Heart left ventricle (tissue), 13 donors: ENCODE data around the gene PKN3.

Source experiments
- CTCF ChIP-seq, 12 donors: fragments of 200-600 bp; sonication (generic) in 4 of 12; IDR thresholded peaks; one replicate each; pipeline versions ENCODE4 v1.5.0 to v1.8.0; 2018 to 2022; ENCODE audit warnings: antibody characterized with exemption in 12 of 12, mild to moderate bottlenecking in 5 of 12
- POLR2A ChIP-seq, 2 donors: fragments of 450-650 bp; IDR thresholded peaks; one replicate each; pipeline ENCODE4 v1.6.1; 2017; ENCODE audit warnings: antibody characterized with exemption in 2 of 2, mild to moderate bottlenecking in 2 of 2, moderate library complexity in 2 of 2
- donor health status: ischemic (EF 13 %, LVEDD 7.1; RV severe dilation, severe dysfunction).
- donor health status: DM: no; HTN: yes; CAD: no.
- donor health status: DM: no; HTN: no; CAD: no.
- donor health status: ischemic (EF 25% LVEDD 6.9; RV normal size, moderate dysfunction).
- donor health status: ischemic (EF 25% LVEDD 5.7; RV mildly dilated, moderate dysfunction).
- donor health status: ischemic (EF 35%, LVEDD 5.7; RV mildly dilated, moderate dysfunction).
- donor health status: nonischemic (EF 11% LVEDD 7.7; RV severe dilation, severe dysfunction).
- donor health status: DM: yes; HTN: yes; CAD: no.
- donor health status: PGD.
- donor health status: ischemic (EF 29% LVEDD 5.4; RV normal size, mild dysfunction).
- donor health status: nonischemic (EF 23%, LVEDD 6.1; RV moderate dilation, normal function).

- no peak for TF ChIP-seq CTCF (IDR thresholded peaks at IDR 0.05)
- TF ChIP-seq POLR2A (IDR thresholded peaks at IDR 0.05), result no peak
Measured at GRCh38 chr9:128675382-128675781, 26.9 kb upstream of the PKN3 start.
